ENCODE data around the gene BARX1.
"Not testable (repeated sequence)": the region's sequence is repeated elsewhere in the genome, so short reads cannot be mapped to it uniquely, and the experiment has no call there.

Gene BARX1

DNA sequence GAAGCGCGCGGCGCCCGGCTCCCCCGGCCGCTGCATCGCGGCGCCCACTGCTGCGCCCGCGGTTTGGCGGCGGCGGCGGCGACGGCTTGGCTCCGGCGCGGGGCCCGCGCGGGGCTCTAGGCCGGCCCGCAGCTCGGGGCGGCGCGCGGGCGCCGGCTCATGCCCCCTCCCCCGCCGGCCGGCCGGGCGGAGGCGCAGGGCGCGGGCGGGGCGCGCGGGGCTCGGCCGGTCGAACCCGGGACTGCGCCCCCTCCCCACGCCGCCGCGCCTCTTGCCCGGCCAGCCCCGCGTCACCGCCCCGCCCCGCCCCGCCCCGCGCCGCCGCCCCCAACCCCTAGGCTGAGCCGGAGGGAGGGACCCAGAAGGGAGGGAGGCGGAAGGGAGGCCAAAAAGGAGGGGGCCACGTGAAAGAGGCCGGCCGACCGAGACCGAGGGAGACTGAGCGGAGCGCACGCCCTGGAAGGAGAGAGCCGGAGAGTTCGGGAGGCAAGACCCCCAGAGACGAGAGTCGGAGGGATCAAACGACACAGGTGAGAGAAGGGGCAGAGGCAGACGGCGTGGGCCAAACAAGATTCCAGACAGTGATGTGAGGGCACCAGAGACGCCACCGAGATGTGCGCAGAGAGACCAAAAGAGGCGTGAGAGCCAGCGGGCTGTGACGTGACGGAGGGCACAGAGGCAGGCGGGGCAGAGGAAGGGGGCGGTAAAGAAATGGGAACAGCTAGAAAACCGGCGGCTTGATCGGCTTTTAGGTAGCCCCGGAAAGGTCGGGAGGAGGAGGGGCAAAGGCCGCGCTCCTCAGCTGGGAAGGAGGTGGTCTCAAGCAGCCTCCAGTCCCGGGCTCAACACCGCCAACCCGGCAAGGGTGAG, at the start of gene BARX1:
TSS of gene BARX1 (minus strand) at position 245 of the 870 bp plus-strand sequence. CDS start at position 36, 209 bp downstream.
- DNase-seq: peak; percentile 60

DNA sequence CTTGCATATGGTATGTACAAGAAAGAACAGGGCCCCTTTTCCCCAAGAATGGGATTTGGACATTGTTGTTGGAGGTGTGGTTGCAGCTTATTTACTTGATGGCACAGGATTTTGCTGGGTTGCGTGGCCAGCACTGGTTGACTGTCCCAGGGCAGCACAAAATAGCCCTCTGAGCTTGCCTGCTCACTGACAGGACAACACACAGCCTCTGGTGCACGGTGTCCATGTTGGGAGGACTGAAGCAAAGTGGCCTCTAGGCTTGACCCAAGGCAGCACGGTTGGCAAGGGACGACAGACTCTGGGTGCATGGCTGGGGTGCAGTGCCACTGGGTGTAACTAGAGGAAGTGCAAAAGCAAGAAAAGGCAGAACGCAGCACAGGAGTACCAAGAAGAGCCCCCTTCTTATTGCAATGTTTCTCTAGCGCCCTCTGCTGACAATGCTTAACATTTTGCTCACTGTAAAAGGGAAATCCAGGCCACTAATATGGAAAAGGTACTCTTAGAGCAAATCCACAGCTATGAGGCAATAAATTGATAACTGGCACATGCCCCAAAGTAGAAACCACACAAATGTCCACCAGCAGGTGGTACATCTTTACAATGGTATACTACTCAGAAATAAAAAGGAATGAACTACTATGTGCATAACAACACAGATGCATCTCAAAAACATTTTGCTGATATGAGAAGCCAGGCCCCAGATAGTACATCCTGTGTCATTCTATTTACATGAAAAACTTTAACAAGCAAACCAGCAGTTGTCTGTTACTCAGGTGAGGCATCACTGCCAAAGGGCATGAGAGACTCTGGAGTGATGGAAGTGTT, 47.4 kb upstream of the BARX1 start:
- peak; percentile 73 for DNase-seq

- DNase-seq: no peak
These were observed 41.7 kb upstream of the BARX1 start for GRCh38 chr9:93996863-93997262.

DNA sequence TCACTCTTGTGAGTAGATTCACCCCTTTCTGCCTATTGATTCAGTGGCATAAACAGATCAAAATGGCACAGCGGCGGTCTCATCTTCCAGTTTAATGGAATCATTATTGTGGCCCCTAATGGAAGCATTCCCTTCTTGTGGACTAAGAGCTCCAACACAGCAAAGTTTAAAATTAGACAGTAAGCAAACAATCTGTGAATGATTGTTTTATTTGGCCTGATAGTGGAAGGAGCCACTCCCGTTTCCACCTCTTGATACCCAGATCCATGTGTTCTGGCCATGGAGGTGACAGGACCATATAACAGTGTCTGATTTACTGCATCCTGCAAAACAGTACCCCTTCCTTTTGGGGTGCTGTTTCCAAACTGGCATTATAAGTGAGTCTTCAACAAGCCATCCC, 41.2 kb upstream of the BARX1 start:
- no peak for DNase-seq

DNA sequence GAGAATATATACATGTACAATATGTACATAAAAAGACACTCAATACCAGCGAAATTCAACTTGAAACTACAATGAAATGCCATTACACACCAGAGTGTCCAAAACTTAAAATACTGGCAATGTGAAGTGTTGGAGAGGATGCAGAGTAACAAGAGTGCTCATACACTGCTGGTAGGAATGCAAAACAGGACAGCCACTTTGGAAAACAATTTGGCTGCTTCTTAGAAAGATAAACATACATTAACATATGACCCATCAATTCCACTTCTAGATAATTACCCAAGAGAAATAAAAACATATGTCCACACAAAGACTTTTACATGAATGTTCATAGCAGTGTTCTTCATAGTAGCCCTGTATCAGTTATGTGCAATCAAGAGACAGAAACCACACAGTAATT, 39.4 kb upstream of the BARX1 start:
- DNase-seq: no peak

DNA sequence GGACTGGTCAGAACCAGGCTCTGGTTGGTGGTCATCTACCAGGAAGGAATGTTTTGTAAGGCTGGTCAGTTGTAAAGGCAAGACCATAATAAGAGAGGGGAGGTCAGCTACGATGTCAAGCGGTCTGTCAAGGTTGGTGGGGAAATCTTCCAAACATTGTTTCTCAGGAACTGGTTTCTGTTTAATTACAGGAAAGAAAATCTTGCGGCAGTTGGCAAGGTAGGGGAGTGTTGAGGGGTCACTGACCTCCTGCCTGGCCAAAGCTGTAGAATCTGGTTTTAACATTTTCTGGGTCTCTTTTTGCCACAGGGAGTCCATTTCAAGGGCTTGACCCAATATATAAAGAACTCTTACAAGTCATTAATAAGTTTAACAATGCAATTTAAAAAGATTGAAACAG, 39.0 kb upstream of the BARX1 start:
- DNase-seq: no peak

GRCh38 chr9:93992830-93993229, 37.7 kb upstream of the BARX1 start:
- no peak for DNase-seq

DNA sequence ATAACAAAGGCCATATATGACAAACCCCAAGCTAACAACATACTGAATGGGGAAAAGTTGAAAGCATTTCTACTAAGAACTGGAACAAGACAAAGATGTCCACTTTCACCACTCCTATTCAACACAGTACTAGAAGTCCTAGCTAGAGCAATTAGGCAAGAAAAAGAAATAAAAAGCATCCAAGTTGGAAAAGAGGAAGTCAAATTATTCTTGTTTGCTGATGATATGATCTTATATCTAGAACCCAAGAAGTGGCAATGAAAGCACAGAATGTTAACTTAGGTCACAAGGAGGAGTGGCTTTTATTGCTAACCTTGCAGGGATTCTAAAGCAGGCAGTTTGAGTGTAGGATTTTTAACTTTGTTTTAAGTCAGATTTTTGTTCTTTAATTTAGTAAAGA, 35.3 kb upstream of the BARX1 start:
- no peak for DNase-seq

GRCh38 chr9:93988056-93988455, 32.9 kb upstream of the BARX1 start:
- DNase-seq: no peak

DNA sequence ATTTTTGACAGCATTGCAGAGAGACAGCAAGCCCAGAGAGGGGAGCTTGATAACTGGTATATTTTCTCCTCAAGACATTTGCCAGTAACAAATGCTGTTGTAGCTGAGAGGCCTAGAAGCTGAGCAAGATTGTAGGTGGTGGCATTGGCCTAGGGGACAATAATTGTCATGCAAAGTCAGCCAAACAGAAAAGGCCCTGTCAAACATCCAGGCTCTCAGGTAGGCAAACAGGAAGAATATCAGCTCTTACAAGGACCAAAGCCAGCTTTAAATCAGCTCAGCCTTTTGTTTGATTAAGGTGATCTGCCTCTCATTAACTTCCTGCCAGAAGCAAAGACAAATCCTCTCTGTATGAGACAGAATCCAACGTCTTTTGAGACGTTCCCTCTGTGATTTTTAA, 29.7 kb upstream of the BARX1 start:
- no peak for DNase-seq

DNA sequence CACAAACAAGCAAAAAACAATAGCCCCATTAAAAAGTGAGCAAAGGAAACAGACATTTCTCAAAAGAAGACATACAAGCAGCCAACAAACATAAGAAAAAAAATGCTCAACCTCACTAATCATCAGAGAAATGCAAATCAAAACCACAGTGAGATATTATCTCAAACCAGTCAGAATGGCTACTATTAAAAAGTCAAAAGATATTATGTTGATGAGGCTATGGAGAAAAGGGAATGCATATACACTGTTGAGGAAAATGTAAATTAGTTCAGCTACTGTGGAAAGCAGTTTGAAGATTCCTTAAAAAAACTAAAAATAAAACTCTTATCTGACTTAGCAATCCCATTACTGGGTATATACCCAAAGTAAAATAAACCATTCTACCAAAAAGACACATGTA, 28.7 kb upstream of the BARX1 start:
- DNase-seq: no peak

DNA sequence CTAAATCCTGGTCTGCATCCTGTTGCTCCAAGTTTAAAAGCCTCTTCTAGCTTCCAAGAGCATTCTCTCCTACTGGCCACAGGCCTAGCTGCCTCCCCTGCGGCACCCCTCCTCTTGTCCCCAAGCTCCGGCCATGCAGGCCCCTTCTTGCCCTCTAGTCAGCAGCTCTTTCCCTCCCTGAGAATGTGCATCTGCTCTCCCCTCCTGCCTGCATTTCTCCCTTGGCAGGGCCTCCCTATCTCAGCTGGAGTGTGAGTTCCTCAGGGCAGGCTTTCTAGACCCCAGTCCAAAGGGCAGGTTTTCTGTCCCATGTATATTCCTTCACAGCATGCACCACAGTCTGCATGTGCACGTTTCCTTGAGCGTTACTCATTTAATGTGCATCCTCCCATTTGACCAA, 24.6 kb upstream of the BARX1 start:
- no peak for DNase-seq

GRCh38 chr9:93978551-93978950, 23.4 kb upstream of the BARX1 start:
- DNase-seq: no peak

- no peak for DNase-seq
These were observed 21.8 kb upstream of the BARX1 start for GRCh38 chr9:93976973-93977372.

DNA sequence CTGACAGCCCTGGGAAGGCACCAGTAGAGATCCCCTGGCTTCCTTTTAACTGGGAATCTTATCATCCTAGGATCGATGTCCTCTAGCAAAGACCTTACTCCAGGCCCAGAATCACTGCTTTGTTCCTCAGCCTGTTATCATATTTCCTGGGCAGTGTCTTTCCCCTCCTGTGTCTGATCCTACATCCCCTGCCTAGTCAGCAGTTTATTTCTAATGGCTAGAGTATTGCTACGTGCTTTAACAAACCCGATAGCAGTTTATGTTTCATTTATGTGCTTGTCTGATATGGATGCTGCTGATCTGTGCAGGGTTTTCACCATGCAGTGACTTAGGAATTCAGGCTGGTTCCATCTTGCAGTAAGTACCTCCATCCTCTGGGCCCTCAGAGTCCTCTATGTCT, 20.9 kb upstream of the BARX1 start:
- no peak for DNase-seq

- DNase-seq: no peak
These were observed 20.1 kb upstream of the BARX1 start for GRCh38 chr9:93975262-93975661.

DNA sequence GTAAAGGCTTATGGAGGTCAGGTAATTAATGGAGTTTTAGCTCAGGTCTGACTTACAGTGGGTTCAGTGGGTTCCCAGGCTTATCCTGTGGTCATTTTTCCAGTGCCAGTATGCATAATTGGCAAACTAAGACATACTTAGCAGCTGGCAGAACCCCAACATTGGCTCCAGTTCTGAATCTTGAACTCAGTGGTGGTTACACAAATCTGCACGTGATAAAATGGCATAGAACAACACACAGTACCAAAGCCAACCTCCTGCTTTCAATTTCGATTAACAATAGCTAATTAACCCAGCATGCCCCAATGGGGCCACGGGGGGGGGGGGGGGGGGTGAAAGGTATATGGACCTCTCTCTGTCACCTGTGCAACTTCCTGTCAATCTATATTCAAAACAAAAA, 19.0 kb upstream of the BARX1 start:
- peak; percentile 68 for DNase-seq

GRCh38 chr9:93972655-93973054, 17.5 kb upstream of the BARX1 start:
- not testable (repeated sequence) for DNase-seq

- DNase-seq: no peak
These were observed 14.1 kb upstream of the BARX1 start for GRCh38 chr9:93969328-93969661.

GRCh38 chr9:93968451-93969327, 13.5 kb upstream of the BARX1 start:
- no peak for DNase-seq

GRCh38 chr9:93967020-93967803, 12.1 kb upstream of the BARX1 start:
- DNase-seq: no peak

DNA sequence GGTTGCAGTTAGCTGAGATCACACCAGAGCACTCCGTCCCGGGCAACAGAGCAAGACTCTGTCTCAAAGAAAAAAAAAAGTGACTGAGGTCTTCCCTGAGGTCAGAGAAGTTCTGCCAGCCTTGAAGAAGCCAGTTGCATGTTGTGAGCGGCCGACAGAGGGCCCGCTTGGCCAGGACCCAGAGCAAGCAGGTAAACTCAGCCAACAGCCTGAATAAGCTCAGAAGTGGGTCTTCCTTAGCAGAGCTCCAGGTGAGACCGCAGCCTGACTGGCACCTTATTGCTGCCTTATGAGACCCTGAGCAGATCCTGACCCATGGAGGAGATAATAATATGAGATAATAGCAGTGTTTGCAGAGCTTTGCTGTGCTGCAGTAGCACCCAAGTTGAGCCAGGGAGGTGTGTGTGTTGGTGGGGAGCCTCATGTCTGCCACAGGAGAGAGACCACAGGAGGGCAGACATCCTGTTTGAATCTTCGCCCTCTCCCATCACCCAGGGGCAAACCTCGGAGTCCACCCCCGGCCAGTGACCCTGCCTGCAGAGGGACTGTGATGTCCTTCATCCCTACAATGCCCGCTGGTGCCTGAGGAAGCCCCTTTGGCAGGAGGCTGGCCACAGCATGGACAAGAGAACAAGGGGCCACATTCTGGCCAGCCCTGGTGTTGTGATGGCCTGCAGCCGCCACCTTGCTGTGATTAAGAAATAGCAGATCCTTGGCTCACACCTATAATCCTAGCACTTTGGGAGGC, 10.8 kb upstream of the BARX1 start:
- DNase-seq: peak; percentile 29

All from COR-L47 (cell line).